ENCODE measurements around the gene ADCY1.
"Not testable (repeated sequence)": the region's sequence is repeated elsewhere in the genome, so short reads cannot be mapped to it uniquely, and the experiment has no call there.

ADCY1 gene

DNA sequence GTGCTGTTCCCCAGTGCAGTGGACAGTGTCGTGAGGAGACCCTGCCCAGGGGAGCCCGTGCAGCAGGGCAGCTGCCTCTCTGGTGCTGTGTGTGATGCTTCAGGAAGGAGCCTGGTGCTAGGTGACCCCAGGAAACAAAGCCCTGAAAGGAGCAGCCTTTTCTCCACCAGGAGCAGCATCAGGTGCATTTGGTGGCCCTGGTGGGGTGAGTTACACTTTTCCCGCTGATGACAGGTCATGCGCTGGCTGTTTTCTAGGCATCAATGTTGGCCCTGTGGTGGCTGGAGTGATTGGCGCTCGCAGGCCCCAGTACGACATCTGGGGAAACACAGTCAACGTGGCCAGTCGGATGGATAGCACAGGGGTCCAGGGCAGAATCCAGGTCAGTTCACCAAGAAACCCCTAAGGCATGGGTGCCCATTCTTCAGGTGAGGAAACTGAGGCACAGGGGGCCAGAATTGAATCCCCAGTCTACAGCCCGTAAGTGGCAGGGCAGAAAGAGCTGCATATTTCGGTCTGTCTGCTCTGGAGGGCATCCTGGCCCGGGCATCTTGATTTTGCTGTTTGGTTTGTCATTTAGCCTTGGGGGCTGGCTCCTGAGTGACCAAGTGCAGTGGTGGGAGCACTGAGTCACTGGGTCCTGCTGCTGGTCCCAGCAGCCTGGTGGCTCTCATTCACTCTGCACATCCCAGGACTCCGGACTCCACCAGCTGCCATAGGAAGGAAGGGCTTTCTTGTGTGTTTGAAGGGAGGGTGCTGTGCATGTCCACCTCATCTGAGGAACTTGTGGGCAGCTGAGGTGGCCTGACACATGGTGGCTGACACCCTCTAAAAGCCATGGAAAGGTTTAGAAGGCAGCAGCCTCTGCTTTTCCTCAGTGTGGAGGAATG lies 136.3 kb downstream of the ADCY1 start:
- no peak for DNase-seq (ENCODE audit: low read depth in 2 of 2)

DNA sequence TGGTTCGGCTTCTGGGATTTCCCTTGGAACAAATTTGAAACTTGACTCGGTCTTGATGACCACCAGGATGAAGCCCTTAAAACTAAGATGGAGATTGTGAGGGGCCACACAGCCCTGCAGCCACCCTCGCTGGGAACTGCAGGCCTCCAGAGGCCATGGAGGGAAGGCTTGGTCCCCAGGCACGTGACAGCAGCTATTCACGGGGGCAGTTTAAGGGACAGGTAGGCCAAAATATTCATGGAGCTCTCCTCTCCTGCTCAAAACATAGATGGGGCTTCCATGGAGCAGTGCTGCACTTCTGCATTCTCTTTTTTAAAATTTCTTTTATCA lies 137.0 kb downstream of the ADCY1 start:
- DNase-seq (ENCODE audit: low read depth in 2 of 2) = no peak

DNA sequence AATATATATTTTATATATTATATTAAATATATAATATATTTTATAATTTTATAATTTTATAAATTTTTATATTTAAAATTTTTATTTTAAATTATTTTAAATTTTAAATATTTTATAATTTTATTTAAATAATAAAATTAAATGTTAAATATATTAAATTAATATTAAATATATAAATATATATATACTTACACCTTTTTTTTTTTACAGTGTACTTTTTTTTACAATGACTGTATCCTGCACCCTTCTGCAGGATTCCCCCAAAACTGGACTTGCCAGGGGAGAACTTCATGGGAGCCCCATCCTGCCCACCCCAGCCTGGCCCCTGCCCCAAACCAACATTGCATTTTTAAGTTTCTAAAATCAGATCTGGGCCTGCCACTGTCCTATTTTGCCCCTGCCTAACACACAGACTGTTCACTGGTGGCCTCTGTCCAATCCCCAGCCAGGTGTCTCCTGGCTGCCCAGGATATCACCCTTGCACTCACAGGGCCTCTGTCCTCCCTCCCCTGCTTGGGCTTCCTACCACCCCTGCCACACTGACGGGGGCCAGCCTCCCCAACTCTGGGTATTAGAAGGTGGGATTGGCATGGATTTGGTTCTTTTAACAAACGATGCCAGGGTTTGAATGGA lies 138.0 kb downstream of the ADCY1 start:
- DNase-seq (ENCODE audit: low read depth in 2 of 2) = no peak

DNA sequence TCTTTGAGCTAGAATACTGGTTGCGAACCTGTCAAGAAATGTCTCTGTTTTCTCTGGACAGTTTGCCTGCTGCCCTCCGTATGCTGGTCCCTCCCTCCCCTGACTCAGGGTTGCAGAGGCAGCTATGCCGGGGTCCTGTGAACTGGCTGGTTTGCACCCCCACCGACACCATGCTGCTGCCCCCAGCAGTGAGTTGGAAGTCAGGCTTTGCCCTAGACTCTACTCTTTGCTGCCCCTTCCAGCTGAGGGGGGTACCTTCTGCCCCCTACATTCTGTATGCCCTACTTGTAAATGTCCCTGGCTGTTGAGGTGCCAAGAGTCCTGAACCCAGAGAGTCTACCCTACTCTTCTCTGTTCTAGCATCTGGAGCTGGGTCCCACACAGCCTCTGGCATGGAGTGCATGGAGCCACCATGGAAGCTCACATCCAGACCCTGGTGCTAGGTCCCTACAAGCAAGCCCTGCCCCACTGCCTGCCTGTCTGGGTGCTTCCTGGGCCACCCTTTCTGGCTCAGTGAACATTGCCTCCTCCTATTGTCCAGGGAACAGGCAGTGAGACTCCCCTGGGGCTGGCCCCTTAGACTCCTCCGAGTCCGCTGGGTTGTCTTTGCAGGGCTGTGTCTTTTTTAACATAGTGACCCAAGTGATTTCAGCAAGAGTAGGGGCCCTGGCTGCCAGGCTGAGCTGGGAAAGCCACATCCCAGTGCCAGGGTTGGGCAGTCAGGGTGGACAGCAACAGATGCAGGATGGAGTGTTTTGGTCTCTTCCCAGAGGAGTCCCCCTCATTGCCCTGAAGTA lies 138.9 kb downstream of the ADCY1 start:
- no peak for DNase-seq (ENCODE audit: low read depth in 2 of 2)

DNA sequence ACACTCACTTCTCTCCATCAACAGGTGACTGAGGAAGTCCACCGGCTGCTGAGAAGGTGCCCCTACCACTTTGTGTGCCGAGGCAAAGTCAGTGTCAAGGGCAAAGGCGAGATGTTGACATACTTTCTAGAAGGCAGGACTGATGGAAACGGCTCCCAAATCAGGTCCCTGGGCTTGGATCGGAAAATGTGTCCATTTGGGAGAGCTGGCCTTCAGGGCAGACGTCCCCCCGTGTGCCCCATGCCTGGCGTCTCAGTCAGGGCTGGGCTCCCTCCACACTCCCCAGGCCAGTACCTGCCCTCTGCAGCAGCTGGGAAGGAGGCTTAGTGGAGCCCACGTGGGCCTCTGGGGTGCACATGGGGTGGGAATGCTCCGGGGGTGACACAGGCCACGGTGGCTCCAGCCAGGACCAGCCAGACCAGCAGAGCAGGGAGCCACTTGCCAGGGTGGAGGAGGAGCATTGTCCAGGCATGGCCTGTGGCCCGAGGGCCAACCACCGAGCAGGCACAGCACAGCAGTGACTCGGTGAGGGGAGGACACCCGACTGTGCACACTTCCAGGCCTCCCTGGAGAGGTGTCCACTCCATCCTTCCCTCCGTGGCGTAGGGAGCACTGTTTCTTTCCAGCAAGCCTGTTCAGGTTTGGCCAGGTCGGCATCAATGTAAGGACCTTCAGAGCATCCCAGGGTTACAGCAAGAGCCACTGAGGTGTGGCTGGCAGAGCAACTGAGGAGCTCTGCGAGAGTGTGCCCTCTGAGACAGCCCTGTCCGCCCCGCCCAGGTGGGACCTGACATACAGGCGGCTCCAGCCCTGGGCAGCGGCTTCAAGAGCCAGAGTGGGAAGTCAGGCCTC lies 139.7 kb downstream of the ADCY1 start:
- no peak for DNase-seq (ENCODE audit: low read depth in 2 of 2)

DNA sequence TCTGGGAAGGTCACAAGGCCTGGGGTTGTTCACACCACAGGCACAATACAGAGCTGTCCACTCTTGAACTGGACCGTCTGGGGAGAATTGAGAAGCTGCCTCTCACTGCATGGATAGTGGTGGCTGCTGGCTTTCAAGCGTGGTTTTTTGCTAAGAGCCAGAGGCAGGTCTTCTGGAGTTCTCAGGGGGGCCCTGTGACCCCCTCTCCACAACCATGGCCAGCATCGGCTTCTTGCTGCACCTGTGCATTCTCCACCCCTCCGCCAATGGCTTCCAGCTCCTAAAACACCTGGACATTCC lies 140.3 kb downstream of the ADCY1 start:
- no peak for DNase-seq (ENCODE audit: low read depth in 2 of 2)

DNA sequence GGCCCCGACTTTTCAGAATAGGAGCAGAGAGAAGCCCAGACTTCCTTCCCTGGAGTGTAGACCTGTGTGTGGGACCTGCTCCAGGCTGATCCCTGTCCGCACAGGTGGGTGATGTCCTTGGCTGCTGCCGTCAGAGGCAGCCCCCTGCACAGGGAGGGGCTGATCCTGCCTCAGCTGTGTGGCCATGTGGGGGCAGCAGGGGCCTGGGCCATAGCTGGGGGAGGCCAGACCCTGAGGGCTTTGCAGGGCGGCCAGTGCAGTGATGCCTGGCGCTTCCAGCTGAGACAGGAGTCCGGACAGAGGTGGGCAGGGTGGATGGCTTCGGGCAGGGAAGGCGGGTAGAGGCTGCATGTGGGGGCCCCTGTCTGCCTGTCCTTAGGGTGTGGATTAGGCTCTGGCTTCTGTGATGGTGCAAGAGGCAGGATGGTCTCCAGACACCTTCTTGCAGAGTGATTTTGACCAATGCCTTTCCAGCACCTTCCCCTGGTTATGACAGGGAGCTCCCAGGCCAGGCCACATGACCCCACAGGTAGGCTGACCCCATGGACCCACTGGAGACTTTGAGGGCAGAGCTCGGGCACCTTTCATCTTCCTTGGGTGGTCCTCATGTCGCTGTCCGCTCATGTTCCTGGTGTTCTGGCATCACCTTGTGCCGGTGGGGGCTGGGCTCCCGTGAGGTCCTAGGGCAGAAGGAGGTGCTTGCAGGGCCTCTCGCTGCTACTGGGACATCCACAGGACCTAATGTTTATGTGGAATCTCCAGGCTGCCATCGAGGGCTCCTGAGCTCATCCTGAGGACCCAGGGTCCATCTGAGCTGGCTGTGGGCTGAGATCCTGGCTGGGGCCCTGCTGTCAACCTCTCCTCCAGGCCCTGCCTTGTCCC lies 141.5 kb downstream of the ADCY1 start:
- no peak for DNase-seq (ENCODE audit: low read depth in 2 of 2)

DNA sequence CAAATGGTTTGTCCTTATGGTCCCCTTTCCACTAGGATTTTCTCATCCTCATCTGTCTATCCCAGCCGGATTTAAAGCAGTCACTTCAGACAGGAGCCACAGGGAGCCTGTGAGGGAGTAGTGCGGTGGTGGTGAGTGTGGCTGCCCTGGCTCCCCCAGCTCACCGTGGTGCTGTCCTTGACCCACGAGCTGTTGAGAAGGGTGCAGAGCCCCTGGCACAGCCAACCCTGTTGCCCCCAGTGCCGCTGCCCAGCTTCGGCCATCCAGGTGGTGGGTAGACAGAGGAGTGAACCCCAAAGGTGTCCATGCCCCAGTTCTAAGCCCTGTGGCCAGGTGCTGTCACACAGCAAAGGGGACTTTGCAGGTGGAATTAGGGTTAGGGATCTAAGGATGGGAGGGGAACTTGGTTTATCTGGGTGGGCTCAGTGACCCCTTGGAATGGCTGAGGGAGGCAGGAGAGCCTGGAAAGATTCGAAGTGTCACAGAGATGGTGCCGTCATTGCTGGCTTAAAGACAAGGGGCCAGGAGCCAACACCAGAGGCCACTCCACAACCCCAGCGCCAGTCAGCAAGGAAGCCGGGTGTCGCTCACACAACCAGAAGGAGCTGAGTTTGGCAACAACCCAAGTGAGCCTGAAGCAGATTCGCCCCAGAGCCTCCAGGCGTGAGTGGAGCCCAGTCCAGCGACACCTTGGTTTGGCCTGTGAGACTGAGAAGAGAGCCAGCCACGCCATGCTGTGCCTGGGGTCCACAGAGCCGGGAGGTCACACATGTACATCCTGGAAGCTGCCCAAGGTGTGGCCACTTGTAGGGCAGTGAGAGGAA lies 142.4 kb downstream of the ADCY1 start:
- no peak for DNase-seq (ENCODE audit: low read depth in 2 of 2)

DNA sequence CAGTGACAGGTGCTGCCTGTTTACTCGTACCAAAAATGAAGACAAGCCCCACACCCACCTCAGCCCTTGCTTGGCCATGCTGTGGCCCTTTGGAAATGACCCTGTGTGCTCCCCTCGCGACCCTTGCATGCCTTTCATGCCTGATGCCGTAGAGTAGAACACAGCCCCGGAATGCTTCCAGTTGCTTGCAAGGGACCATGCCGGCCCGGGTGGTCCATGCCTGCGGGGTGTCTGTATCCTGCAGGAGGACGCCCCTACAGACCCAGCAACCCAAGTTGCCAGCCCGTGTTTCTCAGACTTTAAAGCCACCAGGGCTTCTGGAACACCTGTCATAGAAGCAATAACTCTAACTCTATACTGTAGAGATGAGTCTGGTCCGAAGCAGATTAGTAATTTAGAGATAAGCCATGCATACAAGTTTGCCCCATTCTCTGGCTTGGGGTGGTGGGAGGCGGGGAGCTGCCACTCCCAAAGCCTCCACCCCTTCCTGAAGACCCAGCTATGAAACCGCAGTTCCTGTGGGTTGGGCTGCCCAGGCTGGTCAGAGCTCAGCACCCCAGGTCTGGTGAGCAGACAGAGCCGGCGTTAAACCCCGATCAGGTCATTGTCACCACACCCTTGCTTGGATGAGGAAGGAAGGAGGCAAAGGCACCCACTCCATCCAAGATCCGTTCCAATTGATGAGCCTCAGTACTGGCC lies 143.5 kb downstream of the ADCY1 start:
- no peak for DNase-seq (ENCODE audit: low read depth in 2 of 2)

DNA sequence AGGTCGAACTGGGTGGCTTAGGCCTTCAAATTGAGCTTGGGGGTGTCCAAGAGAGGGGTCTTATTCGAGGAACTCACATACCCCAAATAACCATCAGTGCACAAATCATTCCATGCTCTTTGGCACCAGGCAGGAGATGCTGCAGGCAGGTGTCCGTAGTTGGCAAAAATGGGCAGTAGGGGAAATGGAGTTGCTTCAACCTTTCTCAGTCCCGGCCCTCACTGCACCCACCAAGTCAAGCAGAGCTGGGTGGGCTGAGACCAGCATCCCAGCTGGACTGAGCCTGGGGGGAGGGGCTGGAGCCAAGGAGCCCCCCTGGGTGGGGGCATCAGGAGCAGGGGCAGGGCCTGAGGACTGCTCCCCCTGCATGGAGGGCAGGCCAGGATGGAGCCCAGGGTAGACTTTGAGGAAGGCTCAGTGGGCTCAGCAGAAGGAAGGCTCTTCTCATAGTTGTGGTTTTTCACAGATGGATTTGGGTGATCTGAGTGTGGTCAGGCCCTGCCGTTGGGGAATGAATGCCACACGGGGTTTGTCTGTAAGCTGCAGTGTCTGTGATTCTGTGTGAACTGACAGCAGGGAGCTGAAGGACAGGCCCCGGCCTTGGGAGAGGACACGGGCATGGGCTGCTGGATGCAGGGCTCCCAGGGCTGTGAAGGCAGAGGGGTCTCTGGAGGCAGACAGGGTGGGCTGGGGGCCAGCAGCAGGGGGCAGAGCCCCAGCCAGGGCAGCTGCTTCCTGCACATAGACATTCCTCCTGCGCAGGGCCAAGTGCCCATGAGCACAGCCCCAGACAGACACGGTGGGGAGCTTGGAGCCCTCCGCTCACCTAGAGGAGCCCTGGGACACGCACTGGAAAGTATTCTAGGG lies 144.5 kb downstream of the ADCY1 start:
- DNase-seq (ENCODE audit: low read depth in 2 of 2) = peak; percentile 12 to 20

DNA sequence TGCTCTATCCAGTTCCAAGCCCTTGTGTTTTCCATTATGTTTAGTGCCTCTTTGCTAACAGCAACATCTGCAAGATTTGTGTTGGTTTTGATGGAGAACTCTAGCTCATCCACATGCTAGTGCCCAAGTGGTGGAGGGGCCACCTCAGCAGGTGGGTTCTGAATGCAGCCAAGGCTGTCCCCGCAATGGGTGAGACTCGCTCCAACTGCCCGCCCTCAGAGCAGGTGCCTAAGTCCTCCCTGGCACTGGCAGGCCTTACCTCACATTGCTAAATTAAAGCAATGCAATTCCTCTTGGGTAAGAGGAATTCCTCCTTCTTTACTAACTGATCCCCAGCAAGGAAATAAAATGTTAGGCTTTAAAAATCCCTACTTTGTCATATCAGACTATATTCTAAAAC lies 146.8 kb downstream of the ADCY1 start:
- DNase-seq (ENCODE audit: low read depth in 2 of 2) = no peak

DNA sequence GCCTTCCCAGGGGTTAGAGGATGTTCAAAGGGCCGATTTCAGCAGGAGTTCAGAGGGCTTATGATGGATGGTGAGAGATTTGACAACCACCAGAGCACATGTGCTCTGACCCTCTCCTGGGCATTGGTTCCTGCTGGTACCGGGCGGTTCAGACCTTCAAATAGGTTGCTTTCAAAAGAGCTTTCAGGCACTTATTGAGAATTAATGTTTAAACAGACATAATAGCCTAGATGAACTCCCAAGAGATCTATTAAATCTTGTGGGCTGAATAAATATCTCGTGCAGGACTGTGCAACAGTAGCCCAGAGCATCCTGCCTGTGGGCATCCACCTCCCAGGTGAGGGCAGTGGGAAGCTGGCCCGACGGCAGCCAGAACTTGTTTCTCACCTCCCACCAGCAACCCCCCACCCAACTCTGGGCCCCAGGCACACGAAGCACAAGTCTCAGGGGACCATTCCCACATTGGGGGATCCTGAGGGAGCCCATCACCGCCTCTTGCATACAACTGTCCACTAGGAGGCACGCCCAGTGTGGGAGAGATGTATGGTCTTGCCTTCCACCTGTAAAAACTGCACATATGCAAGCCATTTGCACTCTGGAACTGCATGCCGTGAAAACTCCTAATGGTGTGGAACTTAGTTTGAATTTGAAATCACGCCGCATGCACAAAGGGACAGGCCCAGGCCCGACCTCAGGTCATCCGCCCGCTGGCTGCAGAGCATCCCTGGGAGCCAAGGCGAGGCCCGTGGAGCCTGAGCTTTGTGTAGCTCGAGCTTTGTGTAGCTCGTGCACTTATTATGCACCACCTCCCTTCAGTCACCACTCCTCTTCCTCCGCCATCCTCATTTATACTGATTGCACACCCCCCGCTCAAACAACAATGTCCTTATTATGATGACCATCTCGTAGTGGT lies 147.8 kb downstream of the ADCY1 start:
- no peak for DNase-seq (ENCODE audit: low read depth in 2 of 2)

DNA sequence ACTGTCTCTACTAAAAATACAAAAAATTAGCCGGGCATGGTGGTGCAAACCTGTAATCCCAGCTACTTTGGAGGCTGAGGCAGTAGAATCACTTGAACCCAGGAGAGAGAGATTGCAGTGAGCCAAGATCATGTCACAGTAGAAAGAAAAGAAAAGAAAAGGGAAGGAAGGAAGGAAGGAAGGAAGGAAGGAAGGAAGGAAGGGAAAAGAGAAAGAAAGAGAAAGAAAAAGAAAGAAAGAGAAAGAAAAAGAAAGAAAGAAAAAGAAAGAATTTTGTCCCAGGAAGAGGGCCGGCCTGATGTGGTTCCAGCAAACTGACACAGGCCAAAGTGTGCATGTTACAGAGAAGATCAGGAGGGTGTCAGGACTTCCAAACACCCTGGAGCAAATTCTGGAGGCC lies 151.1 kb downstream of the ADCY1 start:
- DNase-seq (ENCODE audit: low read depth in 2 of 2) = not testable (repeated sequence)

DNA sequence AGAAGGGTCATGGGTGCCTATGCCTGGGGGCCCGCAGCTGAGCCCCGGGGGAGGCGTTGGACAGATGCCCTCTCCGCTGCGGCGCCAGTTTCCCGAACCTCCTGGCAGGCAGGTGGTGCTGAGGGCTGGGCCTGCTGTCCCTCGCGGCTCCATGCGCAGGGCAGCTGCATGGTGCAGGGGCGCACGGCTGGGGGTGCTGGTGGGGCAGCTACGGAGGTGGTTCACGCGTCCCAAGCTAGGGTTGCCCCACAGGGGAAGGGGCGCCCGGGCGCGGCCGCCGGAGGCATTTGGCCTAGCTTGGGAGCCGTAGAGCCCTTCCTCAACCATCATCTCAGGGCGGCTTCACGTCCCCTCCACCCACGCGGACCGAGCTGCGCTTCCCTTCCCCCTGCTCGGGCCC lies 152.7 kb downstream of the ADCY1 start:
- DNase-seq (ENCODE audit: low read depth in 2 of 2) = no peak

DNA sequence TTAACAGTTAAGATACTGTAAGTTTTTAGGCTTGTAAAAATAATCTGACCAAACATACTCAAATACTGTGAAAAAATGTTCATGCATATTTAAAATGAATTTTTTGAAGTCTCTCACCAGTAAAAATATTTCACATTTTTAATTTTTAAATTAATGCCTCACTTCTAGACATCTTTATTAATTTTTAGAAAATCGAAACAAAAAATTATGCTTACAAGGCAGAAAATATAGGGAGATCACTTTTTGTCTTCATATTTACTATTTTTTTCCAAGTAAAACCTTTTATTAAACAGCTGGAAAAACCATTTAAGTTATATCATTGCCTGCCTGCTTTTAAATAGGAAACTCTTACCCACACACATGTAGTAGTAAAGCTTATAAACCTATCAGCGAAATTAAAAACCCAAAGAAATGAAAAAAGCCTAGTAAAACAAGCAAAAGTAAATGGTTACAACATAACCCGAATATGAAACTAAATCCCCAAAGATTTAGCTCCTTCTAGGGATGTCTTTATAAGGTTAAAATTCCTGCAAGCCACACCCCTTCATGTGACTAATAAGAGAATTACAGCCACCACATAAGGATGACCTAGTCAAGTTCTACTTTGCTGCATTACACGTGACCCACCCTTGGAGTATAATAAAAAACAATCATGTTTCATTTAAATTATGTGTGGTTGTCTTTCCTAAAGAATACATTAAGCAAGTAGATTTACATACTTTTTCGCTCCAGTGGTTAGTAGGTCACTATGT lies 157.7 kb downstream of the ADCY1 start:
- DNase-seq (ENCODE audit: low read depth in 2 of 2) = peak; percentile 53 to 57

DNA sequence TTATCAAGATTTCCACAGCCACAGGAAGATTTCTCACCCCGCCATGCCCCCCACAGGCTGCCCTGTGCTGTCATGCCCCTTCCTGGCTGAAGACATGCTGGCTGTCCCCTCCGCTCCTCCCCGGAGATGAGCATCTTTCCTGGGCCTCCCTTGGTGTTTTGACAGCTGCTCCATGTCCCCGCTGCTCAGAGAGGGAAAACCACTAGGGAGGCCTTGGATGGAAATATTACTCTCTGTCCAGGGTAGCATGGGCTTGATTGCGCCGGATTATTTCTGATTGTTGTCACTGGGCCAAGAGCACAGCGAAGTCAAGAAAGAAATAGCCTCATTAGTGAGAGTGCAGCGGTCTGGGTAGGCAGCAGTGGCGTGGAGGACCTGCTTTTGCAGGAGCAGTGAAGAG lies 164.8 kb downstream of the ADCY1 start:
- not testable (repeated sequence) for DNase-seq (ENCODE audit: low read depth in 2 of 2)

DNA sequence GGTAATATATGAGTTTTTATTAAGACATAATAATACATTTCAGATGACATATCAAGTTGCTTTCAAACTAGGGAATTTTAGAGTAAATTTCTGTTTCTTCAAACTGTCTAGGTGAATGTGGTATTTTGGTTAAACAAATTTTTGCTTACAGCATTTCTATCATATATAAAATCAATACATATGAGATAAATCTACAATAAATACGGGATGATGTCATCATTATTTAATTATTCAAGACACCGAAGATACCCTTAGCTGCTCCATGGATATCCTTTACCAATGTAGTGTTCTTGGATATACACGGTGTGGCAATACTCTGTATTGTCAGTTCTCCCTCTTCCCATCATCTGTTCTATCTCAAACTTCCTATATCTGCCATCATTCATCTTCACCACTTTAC lies 166.4 kb downstream of the ADCY1 start:
- not testable (repeated sequence) for DNase-seq (ENCODE audit: low read depth in 2 of 2)

Measured in fibroblast of skin of left biceps (primary cell).